GM18870 (cell line): Measurements from ENCODE around the gene CHL1.

ENCODE experiments used
- ATAC-seq: cut with Tn5 transposase; IDR thresholded peaks from one replicate; pipeline ENCODE4 v1.9.1; 2021; ENCODE audit warnings: moderate library complexity; ENCODE audit not compliant: unreplicated experiment

The CHL1 gene, protein sequence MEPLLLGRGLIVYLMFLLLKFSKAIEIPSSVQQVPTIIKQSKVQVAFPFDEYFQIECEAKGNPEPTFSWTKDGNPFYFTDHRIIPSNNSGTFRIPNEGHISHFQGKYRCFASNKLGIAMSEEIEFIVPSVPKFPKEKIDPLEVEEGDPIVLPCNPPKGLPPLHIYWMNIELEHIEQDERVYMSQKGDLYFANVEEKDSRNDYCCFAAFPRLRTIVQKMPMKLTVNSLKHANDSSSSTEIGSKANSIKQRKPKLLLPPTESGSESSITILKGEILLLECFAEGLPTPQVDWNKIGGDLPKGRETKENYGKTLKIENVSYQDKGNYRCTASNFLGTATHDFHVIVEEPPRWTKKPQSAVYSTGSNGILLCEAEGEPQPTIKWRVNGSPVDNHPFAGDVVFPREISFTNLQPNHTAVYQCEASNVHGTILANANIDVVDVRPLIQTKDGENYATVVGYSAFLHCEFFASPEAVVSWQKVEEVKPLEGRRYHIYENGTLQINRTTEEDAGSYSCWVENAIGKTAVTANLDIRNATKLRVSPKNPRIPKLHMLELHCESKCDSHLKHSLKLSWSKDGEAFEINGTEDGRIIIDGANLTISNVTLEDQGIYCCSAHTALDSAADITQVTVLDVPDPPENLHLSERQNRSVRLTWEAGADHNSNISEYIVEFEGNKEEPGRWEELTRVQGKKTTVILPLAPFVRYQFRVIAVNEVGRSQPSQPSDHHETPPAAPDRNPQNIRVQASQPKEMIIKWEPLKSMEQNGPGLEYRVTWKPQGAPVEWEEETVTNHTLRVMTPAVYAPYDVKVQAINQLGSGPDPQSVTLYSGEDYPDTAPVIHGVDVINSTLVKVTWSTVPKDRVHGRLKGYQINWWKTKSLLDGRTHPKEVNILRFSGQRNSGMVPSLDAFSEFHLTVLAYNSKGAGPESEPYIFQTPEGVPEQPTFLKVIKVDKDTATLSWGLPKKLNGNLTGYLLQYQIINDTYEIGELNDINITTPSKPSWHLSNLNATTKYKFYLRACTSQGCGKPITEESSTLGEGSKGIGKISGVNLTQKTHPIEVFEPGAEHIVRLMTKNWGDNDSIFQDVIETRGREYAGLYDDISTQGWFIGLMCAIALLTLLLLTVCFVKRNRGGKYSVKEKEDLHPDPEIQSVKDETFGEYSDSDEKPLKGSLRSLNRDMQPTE (N-terminal part only)

DNA sequence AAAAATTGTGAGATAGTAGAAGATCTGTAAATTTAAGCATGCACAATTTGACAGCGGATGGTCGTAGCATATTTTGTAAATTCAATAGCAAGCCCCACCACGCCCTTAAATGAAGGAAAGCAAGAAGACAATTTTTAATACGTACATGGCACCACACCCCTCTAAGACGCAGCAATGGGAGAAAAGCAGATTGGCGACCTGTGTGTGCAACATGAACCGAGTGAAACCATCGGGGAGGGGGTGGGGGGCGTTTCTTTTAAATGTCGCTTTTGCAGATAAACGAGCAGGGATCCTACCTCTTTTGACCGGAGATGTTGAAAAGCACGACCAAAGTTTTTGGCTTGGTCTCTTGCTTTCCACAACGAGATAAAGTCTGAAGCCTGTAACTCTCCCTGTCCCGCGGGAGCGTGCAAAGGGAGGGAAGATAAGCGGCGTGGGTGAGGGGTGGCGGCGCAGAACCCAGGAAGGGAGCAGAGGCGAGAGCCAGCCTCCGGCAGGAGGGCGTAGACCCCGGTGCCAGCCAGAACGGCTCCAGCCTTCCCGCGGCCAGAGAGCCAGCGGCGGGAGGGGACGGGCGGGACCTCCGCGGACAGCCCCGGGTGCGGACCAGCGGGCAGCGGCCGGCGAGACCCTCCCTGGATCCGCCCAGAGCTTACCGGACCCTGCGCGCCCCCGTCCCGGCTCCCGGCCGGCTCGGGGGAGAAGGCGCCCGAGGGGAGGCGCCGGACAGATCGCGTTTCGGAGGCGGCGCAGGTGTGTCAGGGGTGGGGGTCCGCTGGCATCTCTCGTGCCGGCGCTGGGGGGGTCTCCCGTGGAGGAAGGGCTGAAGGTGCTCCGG, at the start of gene CHL1:
TSS of gene CHL1 (plus strand) at position 453 of the 838 bp plus-strand sequence. CDS start 123,014 bp downstream, outside the sequence.
- no peak for ATAC-seq

DNA sequence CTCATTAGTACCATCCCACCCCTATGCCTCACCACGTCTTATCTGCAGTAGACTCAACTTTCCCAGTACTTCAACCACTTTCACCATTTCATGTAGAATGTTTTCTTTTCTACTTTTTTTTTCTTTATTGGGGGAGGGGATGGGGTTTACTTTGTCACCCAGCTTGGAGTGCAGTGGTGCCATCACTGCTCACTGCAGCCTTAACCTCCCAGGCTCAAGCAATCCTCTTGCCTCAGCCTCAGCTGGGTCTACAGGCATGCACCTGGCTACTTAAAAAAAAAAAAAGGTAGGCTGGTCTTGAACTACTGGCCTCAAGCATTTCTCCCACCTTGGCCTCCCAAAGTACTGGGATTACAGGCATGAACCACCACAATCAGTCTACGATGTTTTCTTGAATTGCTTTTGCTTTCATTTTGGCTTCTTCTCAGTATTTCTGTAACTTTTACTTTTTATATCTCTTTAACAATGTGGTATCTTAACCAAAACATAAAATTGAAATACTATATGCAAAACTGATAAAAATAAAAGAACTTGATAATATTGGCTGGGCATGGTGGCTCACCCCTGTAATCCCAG, 44.9 kb upstream of the CHL1 start:
- no peak for ATAC-seq

DNA sequence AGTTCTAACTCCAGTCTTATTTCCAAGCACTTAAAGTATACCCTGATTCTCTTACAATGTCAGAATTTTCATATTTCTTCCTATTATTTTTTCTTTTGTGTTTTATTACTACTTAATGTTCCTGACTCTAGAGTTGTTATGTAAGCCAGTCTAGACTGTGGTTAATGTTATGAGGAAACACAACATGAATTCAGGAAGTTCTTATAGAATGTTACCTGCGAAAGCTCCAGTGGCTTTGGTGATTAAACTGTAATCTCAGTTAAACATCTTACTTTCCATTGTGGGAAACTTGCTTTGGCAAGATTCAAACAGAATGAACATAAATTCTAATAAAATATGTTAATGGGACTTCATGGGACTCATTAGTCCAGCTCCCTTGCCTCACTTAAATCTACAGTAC, 36.6 kb upstream of the CHL1 start:
- ATAC-seq, result no peak

DNA sequence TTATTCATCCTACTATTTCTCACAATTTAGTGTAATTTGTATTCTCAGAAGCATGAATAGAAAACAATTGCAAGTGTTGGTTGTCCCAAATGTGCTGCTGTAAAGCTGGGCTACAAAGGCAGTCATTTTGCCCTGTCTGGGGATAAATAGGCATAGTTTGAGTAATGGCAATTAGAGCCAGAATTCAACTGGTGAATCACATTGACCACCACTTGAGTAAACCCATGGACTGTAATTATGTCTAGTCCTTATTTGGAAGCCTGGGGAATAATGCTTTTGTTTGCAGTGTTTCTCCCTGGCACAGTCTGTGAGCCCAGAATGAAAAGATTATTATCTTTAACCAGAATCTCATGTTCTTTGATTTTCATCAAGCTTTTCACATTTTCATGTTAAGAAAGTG, 30.5 kb upstream of the CHL1 start:
- no peak for ATAC-seq

DNA sequence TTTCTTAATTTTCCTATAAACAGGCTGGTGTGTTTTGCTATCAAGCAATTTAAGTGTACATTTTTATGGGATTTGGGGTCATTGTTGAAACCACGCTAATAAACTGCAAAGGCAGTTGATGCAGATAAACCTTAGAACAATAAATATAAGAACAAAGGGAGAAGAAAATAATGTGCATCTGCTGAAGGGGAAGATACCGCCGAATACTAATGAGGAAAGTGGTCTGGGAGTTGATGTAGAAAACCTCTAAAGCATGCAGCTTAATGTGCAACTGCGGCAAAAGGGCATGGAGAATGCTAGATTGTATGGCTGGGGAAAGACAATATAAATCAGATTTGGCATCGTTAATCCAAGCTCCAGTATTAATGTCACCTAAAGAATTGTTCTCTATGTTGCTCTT, 29.8 kb upstream of the CHL1 start:
- ATAC-seq, result no peak

DNA sequence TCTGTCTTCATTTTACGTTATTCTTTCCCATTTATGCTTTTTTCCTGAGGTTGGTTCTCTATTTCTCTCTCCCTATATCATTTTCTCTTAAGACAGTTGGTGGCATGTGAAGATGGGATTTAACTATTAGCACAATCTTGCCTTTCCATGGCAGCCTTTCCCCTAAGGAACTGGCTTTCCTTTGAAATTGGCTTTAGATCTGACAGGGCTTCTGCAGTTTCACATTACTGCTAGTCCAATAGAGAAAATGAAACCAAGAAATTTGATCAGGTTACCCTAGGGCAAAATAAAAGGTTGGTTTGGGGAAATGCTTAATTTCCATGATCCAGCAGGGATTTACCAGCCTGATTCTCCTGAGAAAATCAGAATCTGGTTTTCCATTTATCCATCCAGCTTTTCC, 22.7 kb upstream of the CHL1 start:
- peak; percentile 87 for ATAC-seq

DNA sequence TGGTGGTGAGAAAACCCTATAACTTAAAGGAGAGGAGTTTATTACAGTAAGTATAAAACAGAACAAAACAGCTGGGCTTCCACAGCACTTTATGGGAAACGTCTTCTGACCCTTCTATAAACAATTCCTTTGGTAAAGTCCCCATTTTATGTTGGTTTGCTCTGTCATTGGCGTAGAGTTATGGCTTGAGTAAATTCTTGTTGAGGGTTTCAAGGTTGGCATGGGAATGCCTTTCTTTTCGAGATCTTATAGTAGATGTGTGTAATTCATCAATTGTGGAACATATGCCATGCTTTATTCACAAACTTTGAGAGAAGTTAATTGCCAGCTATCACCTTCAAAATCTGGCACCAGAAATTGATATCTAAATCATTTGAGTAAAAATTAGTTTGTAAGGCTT, 11.6 kb upstream of the CHL1 start:
- ATAC-seq, result no peak

DNA sequence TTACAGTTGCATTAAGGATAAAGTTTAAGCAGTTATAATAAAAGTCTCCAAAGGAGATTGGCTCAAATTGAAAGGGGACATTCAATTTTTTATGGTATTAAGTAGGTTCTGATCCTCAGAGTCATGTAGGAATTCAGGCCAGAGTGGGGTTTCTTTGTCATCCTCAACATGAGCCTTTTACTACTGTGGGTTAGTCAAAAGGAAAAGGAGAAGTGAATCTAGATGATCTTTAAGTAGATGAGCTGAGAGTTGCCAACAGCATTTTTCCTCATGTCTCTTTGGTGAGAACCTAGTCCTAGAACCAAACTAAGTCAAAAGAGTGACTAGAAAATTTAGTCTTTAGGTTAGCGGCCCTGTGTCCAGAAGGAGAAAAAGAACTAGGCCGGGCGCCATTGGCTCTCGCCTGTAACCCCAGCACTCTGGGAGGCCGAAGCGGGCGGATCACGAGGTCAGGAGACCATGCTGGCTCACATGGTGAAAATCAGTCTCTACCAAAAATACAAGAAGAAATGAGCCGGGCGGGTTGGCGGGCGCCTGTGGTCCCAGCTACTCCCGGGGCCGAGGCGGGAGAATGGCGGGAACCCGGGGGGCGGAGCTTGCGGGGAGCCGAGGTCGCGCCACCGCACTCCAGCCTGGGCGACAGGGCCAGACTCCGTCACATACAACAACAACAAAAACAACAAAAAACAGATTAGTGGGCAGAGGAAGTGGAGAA, 4.2 kb upstream of the CHL1 start:
- ATAC-seq, result peak; percentile 92

DNA sequence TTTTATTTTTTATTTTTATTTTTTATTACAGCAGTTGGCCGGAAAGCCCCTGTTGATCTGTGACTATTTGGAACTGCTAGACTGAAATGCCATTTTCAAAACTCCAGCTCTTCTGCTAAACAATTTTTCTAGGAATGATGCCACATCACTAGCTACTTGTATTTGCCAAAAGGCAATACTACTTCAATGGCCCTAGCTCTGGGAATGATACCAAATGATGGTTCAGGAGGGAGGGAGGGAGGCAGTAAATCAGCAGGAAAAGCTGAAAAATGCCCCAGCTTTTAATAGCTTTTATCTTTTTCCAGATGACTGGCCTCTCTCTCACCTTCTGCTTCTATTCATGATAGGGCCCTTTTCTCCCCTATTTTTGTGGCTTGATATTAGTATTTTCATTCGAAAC, 2.6 kb upstream of the CHL1 start:
- no peak for ATAC-seq

DNA sequence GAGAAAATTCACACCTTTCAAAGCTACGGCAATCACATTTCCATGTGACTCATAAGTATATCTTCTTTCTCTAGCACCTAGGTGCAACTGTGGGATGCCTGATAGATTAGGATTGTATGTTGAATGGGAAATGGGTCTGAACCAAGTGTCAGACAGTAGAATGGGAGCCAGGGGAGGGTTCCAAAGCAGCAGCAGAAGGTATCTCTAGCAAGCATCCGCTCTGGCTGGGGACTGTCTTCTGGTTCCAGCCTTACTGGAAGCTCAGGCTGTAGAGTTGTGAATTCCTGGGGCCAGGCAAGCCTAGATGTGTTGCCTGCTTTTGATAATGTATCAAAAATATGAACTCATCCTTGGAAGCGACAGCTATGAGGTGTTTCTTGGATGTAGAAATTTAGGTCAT, 2.1 kb upstream of the CHL1 start:
- no peak for ATAC-seq

DNA sequence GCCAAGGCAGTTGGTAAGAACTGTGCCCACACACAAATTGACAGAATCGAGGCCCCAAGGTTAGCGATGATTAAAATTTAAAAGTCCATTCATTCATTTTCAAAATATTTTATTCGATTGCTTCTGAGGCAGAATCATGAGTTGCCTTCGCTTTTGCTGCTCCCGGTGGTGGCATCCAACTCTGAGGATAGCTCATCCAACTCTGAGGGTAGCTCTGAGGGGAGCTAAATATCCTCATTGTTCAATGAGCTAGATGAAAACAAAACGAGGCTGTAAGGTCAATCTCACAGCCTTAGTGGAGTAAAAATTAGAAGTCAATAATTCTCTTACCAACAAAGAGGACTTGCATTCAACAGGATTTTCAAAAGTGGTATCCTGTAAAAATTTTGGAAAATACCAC, 897 bp upstream of the CHL1 start:
- no peak for ATAC-seq

DNA sequence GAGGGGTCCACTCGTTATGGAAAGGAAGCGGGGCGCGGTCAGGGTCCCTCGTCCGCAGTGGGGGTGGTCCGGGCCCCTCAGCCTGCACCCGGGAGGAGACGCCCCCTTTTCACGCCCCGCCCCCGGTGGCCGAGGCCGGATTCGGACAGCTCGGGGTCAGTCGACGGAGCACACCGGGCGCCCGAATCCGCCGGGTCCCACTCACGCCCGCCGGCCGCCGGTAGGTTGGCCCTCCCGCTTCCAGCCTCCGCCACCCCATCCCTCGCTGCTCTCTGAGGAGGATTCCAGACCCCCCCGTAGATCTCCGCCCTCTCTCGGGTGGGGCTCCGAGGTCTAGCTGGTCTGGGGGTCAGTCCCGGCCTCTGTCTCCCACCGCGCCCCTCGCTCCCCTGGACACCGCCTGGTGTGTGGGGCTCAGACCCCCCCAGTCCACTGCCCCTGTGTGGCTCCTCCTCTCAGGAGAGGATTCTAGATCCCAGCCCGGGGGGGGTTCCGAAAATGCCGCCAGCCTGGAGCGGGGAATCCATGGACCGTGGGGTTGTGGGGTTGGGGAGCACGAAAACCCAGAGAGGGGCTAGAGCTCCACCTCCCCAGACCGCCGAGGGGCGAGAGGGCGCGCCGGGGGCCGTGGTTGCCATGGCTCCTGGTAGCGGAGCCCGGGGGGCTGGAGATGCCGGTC, 725 bp downstream of the CHL1 start:
- ATAC-seq, result no peak

DNA sequence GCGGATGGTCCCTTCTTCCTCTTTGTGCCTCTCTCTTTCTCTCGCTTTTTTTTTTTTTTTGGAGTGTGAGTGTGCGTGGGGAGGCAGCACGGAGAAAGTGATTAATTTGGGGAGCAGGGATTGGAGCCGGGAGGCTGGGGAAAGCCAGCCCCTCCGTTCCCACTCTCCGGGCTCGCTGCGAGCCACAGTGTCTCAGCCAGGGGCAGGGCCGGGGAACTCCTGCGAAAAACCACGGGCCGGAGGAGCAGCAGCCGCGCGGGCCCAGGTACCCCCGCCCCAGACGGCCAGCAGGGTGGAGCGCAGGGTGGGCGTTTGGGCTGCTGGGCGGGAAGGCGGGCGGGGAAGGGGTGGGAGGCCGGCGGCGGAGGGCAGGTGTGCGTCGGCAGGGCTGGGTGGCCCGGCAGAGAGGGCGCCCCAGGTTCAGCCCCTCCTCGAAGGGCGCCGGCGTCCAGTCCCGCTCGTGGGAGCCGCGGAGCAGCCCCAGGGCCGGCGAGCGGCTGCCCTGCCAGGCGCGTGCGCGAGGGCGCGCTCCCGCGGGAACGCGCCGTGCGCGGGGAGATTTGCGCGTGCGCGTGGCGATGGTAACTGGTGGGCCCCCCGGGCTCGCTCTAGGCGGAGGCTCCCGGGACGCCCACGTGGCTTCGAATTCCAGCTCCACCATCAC, 1.4 kb downstream of the CHL1 start:
- no peak for ATAC-seq

DNA sequence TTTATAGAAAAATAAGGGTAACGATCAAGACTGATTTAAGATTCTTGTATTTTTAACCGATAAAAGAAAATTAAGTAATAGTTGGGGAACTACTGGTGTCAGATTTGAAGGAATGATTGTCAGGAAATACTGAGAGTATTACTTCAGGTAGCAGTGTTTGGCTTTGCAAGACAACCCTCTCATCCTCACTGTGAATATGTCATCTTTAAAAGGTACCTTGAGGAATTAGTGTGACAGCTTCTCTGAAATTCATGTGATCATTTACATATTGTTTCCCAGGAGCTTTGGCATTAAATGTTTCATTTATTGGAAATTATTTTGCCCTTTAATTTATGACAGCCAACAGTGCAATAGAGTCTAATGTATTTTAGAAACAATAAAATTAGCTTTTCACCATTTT, 3.3 kb downstream of the CHL1 start:
- ATAC-seq, result no peak

DNA sequence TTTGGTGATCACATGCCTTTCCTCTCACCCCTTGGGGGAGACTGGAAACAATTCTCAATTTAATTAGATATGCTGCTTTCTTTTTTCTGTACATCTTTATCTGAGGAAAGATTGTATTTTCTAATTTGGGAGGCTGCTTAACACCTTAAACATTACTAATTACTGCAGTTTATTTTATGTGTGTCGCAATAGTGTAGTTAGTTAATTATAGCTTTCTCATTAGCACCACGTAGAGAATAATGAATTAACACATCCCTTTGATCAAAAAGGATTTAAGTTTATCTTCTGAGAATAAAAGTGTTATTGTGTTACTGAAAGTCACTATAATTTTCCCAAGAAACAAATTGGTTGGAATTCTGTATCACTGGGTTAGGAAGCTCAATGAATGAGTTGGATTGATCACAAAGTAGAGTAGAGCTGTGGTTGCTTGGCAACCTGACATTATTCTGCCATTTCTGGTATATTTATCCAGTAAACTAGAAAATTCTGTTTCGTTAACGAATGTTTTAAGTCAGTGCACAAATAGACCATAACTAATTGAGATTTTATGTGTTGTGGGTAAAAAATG, 4.3 kb downstream of the CHL1 start:
- no peak for ATAC-seq

DNA sequence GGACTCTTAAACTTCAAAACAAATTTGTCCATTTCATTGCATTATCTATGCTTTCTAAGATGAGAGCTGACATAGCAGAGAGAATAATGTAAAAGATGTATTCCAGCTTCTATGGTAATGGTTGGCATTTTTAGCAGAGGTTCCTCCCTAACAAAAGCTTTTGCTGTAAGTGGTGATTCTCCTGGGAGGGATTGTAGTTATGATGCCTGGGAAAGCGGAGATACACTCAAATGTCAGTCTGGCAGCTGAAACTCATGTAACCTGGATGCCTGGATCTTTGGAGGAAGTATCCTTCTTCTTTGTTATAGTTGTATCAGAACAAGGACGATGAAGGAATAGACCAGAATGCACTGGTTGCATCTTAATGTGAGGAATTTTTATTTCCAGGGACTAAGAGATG, 7.5 kb downstream of the CHL1 start:
- no peak for ATAC-seq

DNA sequence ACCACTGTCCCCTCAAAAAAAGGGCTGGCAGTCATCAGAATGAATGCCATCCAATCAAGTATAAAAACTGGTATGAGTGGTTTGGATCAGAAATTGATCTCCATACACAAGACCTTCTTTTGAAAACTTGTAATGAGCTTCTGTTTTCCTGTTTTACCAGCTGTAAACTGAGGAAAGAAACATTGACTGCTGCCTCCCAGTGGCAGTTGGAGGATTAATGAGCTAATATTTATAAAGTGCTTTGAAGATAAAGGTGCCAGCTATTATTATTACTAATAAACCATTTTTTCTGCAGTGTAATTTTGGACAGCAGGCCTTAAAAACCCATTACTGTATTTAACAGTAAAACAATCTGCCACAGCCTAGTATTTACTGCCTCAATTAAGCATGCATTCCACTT, 11.4 kb downstream of the CHL1 start:
- ATAC-seq, result no peak

DNA sequence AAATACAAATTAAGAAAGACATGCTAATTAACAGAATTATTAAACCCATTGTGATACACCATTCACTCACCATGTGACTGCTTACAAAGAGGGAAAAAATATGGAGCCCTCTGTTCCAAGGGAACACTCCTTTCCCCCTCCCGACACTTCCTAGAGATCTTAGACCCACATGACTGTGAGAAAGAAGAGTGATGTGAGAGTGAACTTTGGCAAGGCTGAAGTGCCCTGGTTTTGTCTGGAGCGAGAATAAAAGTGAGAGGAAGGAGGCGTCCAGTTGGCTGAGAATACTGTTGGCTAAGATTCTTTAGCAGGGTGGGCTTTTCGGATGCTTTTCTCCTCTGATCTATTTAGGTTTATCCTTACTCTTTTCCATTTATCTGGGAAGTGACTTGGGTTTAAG, 14.1 kb downstream of the CHL1 start:
- no peak for ATAC-seq
